Measurements from ENCODE around the gene GMNC. TPM values are rescaled to one million over a fixed set of nuclear protein-coding genes. Genes with fewer than 3 reads are reported as not detected.

Gene GMNC
- polyA plus RNA-seq, 1 donor from 2014 or later, result 0.48 TPM

GRCh38 chr3:190825386-190826016 is 37.0 kb downstream of the GMNC start:
- no peaks in the 10 kb centered on the region for H4K20me1 ChIP-seq (ENCODE audit: insufficient read depth)
- no peaks in the 10 kb centered on the region for H3K9me2 ChIP-seq (ENCODE audit: insufficient read depth, low read length)
- H3K27me3 ChIP-seq (ENCODE audit: insufficient read depth, low read depth, low read length), result no peaks in the 10 kb centered on the region
- no peak overlapping the region for H3K4me2 ChIP-seq (ENCODE audit: low read length)
- no peak overlapping the region for H3K4me3 ChIP-seq (ENCODE audit: low read length)
- H3K36me3 ChIP-seq (ENCODE audit: insufficient read depth, low read length), result no peaks in the 10 kb centered on the region
- H2AFZ ChIP-seq (ENCODE audit: low read depth, low read length), result no peak overlapping the region
- no peak for TF ChIP-seq MXI1 (conservative IDR thresholded peaks at IDR 0.05; ENCODE audit: poor library complexity, severe bottlenecking)
- no peak for TF ChIP-seq REST (IDR thresholded peaks at IDR 0.05; ENCODE audit: borderline replicate concordance)
- no peaks in the 10 kb centered on the region for H3K9me3 ChIP-seq (ENCODE audit: low read length)
- no peaks in the 10 kb centered on the region for H3F3A ChIP-seq (ENCODE audit: insufficient read depth, low read length, poor library complexity, severe bottlenecking)
- no peaks in the 10 kb centered on the region for H3K79me2 ChIP-seq (replicated peaks; ENCODE audit: insufficient read depth, low read length)
- H3K27ac ChIP-seq (ENCODE audit: low read length), result no peak overlapping the region
- no peak overlapping the region for H3K9ac ChIP-seq (ENCODE audit: low read length)

GRCh38 chr3:190811775-190812480 is 50.6 kb downstream of the GMNC start:
- no peak overlapping the region for H2AFZ ChIP-seq (ENCODE audit: low read depth, low read length)
- no peaks in the 10 kb centered on the region for H3K9me3 ChIP-seq (ENCODE audit: low read length)
- no peaks in the 10 kb centered on the region for H4K20me1 ChIP-seq (ENCODE audit: insufficient read depth)
- H3K9me2 ChIP-seq (ENCODE audit: insufficient read depth, low read length), result no peaks in the 10 kb centered on the region
- H3K27ac ChIP-seq (ENCODE audit: low read length), result no peak overlapping the region
- no peaks in the 10 kb centered on the region for H3F3A ChIP-seq (ENCODE audit: insufficient read depth, low read length, poor library complexity, severe bottlenecking)
- H3K27me3 ChIP-seq (ENCODE audit: insufficient read depth, low read depth, low read length), result no peaks in the 10 kb centered on the region
- H3K79me2 ChIP-seq (replicated peaks; ENCODE audit: insufficient read depth, low read length), result no peaks in the 10 kb centered on the region
- TF ChIP-seq POLR2AphosphoS5 (IDR thresholded peaks at IDR 0.05) (no peak), CTCF (IDR thresholded peaks at IDR 0.05; ENCODE audit: poor library complexity, severe bottlenecking) (peak; percentile 74), EP300 (conservative IDR thresholded peaks at IDR 0.05; ENCODE audit: poor library complexity, severe bottlenecking) (no peak), RAD21 (conservative IDR thresholded peaks at IDR 0.05) (peak; percentile 68), EZH2 (IDR thresholded peaks at IDR 0.05; ENCODE audit: borderline replicate concordance, insufficient read depth, low read length, poor library complexity, severe bottlenecking) (no peak), SMC3 (conservative IDR thresholded peaks at IDR 0.05; ENCODE audit: poor library complexity) (peak; percentile 72)
- H3K9ac ChIP-seq (ENCODE audit: low read length), result no peak overlapping the region
- H3K36me3 ChIP-seq (ENCODE audit: insufficient read depth, low read length), result no peaks in the 10 kb centered on the region
- H3K4me3 ChIP-seq (ENCODE audit: low read length), result no peak overlapping the region
- H3K4me2 ChIP-seq (ENCODE audit: low read length), result no peak overlapping the region

Data from neural cell (in vitro differentiated cells).